Cardiac fibroblast (primary cell): ENCODE data around the gene PCGF1.

Source experiments
- DNase-seq, 2 donors: peaks; one replicate each; pipeline versions ENCODE4 v3.0.0 to v3.0.0-alpha.2; 2010; ENCODE audit warnings: low read depth in 2 of 2
- H3K4me3 ChIP-seq, 2 donors: replicated peaks in 1 of 2; 1 replicate in 1 of 2; 2 replicates in 1 of 2; pipeline ENCODE4 v1.5.1; 2011; ENCODE audit warnings: low read depth in 2 of 2, low read length in 2 of 2, mild to moderate bottlenecking in 2 of 2, moderate library complexity in 1 of 2
- TF ChIP-seq, protein P1 (sequence below): IDR thresholded peaks from one replicate; pipeline ENCODE4 v1.5.1; 2011; ENCODE audit warnings: low read depth, mild to moderate bottlenecking, low read length, inconsistent platforms

The PCGF1 gene

DNA sequence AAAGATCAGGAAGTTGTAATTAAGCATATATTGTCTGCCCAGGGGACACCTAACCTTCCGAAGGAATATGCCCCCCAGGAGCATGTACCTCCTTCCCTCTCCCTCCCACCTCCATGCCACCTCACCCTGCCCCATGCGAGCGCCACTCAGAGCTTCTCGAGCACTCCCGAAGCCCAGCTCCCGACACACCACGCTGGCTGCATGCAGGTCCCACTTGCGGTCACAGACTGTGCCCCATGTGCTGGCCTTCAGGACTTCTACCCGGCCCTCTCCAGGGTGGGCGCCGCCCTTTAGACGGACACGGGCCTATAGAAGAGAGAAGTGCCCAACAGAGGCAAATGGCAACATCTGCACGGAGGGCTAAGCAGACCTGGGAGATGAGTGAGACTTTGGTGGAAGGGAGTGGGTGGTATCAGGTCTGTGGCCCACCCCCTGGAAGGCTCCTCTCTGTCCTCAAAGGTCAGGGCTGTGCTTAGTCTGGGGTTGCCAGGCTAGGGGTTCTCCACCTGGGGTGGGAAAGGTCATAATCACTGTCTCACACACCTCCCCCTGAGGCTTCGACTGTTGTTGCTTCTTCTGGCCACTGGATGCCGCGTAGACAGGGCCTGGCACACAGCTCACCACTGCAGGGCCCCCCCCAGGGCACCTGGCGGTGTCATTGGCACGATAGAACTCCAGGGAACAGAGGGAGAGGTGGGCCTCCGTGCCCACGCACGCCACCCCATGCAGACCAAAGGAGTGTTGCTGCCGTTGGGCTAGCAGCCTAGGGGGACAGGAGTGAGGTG, 28.9 kb upstream of the PCGF1 start:
- no peak for DNase-seq
- TF ChIP-seq, protein P1, sequence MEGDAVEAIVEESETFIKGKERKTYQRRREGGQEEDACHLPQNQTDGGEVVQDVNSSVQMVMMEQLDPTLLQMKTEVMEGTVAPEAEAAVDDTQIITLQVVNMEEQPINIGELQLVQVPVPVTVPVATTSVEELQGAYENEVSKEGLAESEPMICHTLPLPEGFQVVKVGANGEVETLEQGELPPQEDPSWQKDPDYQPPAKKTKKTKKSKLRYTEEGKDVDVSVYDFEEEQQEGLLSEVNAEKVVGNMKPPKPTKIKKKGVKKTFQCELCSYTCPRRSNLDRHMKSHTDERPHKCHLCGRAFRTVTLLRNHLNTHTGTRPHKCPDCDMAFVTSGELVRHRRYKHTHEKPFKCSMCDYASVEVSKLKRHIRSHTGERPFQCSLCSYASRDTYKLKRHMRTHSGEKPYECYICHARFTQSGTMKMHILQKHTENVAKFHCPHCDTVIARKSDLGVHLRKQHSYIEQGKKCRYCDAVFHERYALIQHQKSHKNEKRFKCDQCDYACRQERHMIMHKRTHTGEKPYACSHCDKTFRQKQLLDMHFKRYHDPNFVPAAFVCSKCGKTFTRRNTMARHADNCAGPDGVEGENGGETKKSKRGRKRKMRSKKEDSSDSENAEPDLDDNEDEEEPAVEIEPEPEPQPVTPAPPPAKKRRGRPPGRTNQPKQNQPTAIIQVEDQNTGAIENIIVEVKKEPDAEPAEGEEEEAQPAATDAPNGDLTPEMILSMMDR, result no peak
- H3K4me3 ChIP-seq, result no peak overlapping the region

DNA sequence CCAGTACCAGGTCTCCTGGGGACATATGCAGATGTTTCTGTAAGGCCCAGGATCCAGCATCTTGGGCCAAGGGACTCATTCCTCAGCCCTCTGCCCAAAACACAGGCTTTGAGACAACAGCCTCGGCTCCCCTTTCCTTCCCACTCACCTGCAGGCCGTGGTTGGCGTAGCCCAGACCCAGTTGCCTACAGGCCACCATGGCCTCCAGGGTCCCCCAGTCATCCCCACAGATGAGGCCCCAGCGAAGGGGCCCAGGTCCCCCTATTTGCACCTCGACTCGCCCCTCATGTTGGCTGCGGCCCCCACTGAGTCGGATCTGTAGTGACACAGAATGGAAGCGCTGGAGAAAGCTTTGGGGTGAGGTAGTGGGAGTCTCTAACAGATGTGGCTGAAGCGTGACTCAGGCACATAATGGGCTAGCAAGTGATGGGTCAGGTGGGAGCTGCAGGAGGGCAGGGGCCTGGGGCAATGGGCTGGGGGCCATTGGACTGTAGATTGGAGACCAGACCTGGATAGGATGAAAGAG, 28.0 kb upstream of the PCGF1 start:
- TF ChIP-seq, protein P1, result no peak
- H3K4me3 ChIP-seq, result no peak overlapping the region
- DNase-seq, result no peak

DNA sequence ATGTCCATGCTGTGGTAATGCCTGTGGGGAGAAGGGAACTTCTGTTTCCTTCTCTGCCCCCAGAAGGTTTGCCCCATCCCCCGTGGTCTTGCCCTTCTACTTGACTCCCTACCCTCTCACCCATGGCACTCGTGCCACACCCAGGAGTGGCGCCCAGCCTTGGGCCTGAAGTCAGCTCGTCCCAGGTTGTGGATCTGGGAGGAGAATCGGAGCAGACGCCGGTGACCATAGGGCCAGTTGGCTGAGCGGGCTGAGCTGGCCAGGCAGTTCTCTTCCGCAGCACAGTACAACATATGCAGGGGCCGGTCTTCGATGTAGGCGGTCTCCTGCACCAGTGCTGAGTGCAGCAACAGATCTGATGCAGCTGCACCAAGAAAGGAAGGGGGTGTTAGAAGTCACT, 26.9 kb upstream of the PCGF1 start:
- no peak for DNase-seq
- no peak overlapping the region for H3K4me3 ChIP-seq
- TF ChIP-seq, protein P1, result no peak

DNA sequence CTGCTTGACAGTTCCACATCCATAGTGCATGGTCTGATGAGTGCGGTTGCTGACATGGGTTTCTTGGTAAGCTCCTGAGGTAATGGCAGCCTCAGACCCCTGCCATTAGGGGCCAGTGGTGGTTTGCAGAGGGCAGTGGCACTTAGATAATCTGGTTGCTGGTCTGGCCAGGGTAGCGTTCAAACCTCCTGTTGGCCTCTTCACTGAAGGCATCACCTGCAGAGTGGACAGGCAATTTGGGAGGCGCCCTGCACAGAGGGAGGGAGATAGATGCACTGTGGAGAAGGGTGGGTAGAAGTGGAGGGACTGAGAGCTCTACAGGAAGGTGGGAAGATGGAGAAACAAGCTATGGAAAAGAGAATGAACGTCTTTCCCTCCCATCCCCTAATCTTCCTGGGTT, 26.0 kb upstream of the PCGF1 start:
- no peak overlapping the region for H3K4me3 ChIP-seq
- TF ChIP-seq, protein P1, result no peak
- no peak for DNase-seq

DNA sequence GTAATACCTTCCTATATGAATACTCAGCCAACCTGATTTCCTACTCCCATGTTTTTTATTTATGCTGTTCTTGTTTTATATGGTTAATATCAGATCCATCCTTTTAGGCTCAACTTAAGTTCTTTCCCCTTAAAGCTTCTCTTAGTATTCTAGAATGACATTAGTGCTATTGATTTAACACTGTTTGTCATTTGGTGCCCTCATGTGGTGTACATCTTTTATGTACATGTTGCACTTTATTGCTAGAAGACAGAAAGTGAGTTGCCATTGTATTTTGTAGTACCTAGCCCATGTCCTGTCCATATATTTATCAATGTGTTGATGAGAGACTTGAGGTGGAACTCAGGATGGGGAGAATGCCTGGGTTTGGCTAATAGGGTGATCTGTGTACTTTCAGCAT, 24.7 kb upstream of the PCGF1 start:
- TF ChIP-seq, protein P1, result peak; percentile 12
- DNase-seq, result peak; percentile 66 to 71
- no peak overlapping the region for H3K4me3 ChIP-seq

DNA sequence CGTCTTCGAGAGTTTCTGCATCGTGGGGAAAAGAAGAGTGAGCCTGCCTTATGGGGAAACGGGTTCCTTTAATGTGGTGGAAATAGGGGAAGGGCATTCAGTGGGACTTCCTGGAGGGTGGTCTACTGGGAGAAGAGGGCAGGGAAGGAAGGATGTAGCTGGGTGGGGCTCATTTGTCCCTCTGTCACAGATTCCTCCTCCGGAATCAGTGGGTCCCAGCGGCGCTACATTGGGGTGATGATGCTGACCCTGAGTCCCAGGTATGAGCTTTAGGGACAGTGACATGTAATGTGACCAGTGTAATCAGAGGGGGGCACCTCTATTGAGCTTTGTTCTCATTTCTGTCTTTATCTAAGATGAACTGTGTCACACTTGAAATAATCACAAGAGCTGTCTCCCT, 24.2 kb upstream of the PCGF1 start:
- H3K4me3 ChIP-seq, result no peak overlapping the region
- DNase-seq, result no peak
- TF ChIP-seq, protein P1, result no peak
